Neural progenitor cell (in vitro differentiated cells): Measurements from ENCODE around the gene TTLL5. TPM values are rescaled to one million over a fixed set of nuclear protein-coding genes. Genes with fewer than 3 reads are reported as not detected.

Source experiments
- DNase-seq: peaks from one replicate; pipeline ENCODE4 v3.0.0-alpha.2; 2016; ENCODE audit warnings: low spot score
- H2AFZ ChIP-seq: fragments of 200-600 bp; sonication (generic); replicated peaks from 2 replicates; pipeline ENCODE4 v1.6.1; 2016; ENCODE audit warnings: antibody characterized with exemption
- H3F3A ChIP-seq: fragments of 200-600 bp; sonication (generic); 2 replicates; pipeline ENCODE4 v1.6.1; 2016; ENCODE audit warnings: antibody characterized with exemption, low read depth
- H3K27ac ChIP-seq: fragments of 200-600 bp; sonication (generic); 2 replicates; pipeline ENCODE4 v1.5.1; 2016; ENCODE audit warnings: mild to moderate bottlenecking
- H3K27me3 ChIP-seq: fragments of 200-600 bp; sonication (generic); 2 replicates; pipeline ENCODE4 v1.6.1; 2016; ENCODE audit warnings: mild to moderate bottlenecking, moderate library complexity
- H3K36me3 ChIP-seq: fragments of 200-600 bp; sonication (generic); 2 replicates; pipeline ENCODE4 v1.5.1; 2016
- H3K4me1 ChIP-seq: fragments of 200-600 bp; sonication (generic); 2 replicates; pipeline ENCODE4 v1.6.1; 2016; ENCODE audit warnings: mixed run types
- H3K4me2 ChIP-seq: fragments of 200-600 bp; sonication (generic); 2 replicates; pipeline ENCODE4 v1.6.1; 2016
- H3K4me3 ChIP-seq: fragments of 200-600 bp; sonication (generic); 2 replicates; pipeline ENCODE4 v1.5.1; 2016
- H3K79me2 ChIP-seq: fragments of 200-600 bp; sonication (generic); 2 replicates; pipeline ENCODE4 v1.6.1; 2016; ENCODE audit warnings: low read depth
- H3K9ac ChIP-seq: fragments of 200-600 bp; sonication (generic); 2 replicates; pipeline ENCODE4 v1.6.1; 2016
- H3K9me3 ChIP-seq: fragments of 200-600 bp; sonication (generic); 2 replicates; pipeline ENCODE4 v1.5.1; 2016; ENCODE audit warnings: low read depth
- H4K20me1 ChIP-seq: fragments of 200-600 bp; sonication (generic); 2 replicates; pipeline ENCODE4 v1.6.1; 2016; ENCODE audit warnings: low read depth
- H3K27ac Mint-ChIP-seq: 3 replicates; pipeline ENCODE4 v1.8.0; 2021; ENCODE audit warnings: mixed read lengths
- H3K27me3 Mint-ChIP-seq: 2 replicates; pipeline ENCODE4 v1.8.0; 2022; ENCODE audit warnings: low read depth, mild to moderate bottlenecking, inconsistent platforms, moderate library complexity, mixed read lengths; ENCODE audit not compliant: insufficient read depth
- H3K36me3 Mint-ChIP-seq: 3 replicates; pipeline ENCODE4 v1.8.0; 2021; ENCODE audit warnings: mixed read lengths
- H3K4me1 Mint-ChIP-seq: 3 replicates; pipeline ENCODE4 v1.8.0; 2021; ENCODE audit warnings: mixed read lengths
- H3K4me3 Mint-ChIP-seq: 3 replicates; pipeline ENCODE4 v1.8.0; 2021; ENCODE audit warnings: mild to moderate bottlenecking, moderate library complexity, mixed read lengths
- H3K9me3 Mint-ChIP-seq: 3 replicates; pipeline ENCODE4 v1.8.0; 2020; ENCODE audit warnings: mixed read lengths
- CTCF ChIP-seq: fragments of 200-600 bp; sonication (generic); IDR thresholded peaks from 2 replicates; pipeline ENCODE4 v1.5.1; 2017; ENCODE audit warnings: antibody characterized with exemption, mild to moderate bottlenecking
- EZH2 ChIP-seq: fragments of 200-600 bp; sonication (generic); IDR thresholded peaks from 2 replicates; pipeline ENCODE4 v1.6.1; 2017; ENCODE audit warnings: antibody characterized with exemption, mild to moderate bottlenecking, moderate library complexity
- EZH2phosphoT487 ChIP-seq: fragments of 200-600 bp; sonication (generic); IDR thresholded peaks from 2 replicates; pipeline ENCODE4 v1.6.1; 2017; ENCODE audit warnings: antibody characterized with exemption
- total RNA-seq: library from RNA; depleted of rRNA; stranded (reverse); fragments of >200 nt; gene quantifications from 2 replicates; pipeline ENCODE4 v1.2.3, GENCODE V29; 2015; ENCODE audit warnings: low replicate concordance

TTLL5 gene
- total RNA-seq, 1 donor from 2014 or later, result 61.4 TPM

GRCh38 chr14:75875958-75876357, 214.9 kb downstream of the TTLL5 start:
- Histone ChIP-seq H4K20me1 (no peaks in the 10 kb centered on the region), H3K4me2 (no peak overlapping the region), H3F3A (no peaks in the 10 kb centered on the region), H3K9me3 (no peaks in the 10 kb centered on the region), H3K36me3 (no peaks in the 10 kb centered on the region), H3K9ac (no peak overlapping the region), H3K27ac (no peak overlapping the region), H3K4me3 (no peak overlapping the region), H3K27me3 (no peaks in the 10 kb centered on the region), H2AFZ (no peak overlapping the region), H3K79me2 (no peaks in the 10 kb centered on the region), H3K4me1 (no peaks in the 10 kb centered on the region)
- TF ChIP-seq EZH2 (no peak), EZH2phosphoT487 (no peak), CTCF (no peak)
- no peak for DNase-seq
- Mint-ChIP-seq H3K4me3 (no peak overlapping the region), H3K27me3 (peaks cover 2% of the 10 kb centered on the region), H3K4me1 (no peaks in the 10 kb centered on the region), H3K27ac (no peak overlapping the region), H3K9me3 (no peaks in the 10 kb centered on the region), H3K36me3 (peaks cover 10% of the 10 kb centered on the region)

DNA sequence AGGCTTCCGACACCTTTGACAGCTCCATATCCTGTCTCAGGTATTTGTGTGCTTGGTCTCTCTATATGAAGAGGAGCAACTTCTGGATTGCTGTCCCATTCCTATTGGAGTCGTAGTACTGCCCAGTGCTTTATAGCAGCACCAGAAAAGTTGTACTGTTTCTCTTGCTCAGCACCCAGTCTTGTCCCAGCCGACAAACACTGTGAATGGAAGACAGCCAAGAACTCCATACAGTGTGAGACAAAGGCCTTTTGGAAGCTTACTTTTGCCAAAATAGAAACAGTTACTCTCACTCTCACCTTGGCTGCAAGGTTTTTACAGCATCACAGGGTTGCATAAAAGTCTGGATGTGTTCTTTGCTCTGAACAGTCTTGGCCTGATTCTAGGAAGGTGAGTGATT, 215.5 kb downstream of the TTLL5 start:
- Histone ChIP-seq H3K27me3 (no peaks in the 10 kb centered on the region), H3K4me1 (no peaks in the 10 kb centered on the region), H3K9ac (no peak overlapping the region), H2AFZ (no peak overlapping the region), H3K4me2 (no peak overlapping the region), H3K27ac (no peak overlapping the region), H3F3A (no peaks in the 10 kb centered on the region), H3K36me3 (no peaks in the 10 kb centered on the region), H3K4me3 (no peak overlapping the region), H3K79me2 (no peaks in the 10 kb centered on the region), H4K20me1 (no peaks in the 10 kb centered on the region), H3K9me3 (no peaks in the 10 kb centered on the region)
- Mint-ChIP-seq H3K27me3 (peaks cover 2% of the 10 kb centered on the region), H3K36me3 (peaks cover 10% of the 10 kb centered on the region), H3K4me3 (no peak overlapping the region), H3K27ac (no peak overlapping the region), H3K4me1 (no peaks in the 10 kb centered on the region), H3K9me3 (no peaks in the 10 kb centered on the region)
- TF ChIP-seq EZH2 (no peak), EZH2phosphoT487 (no peak), CTCF (no peak)
- no peak for DNase-seq

GRCh38 chr14:75877292-75877691, 216.2 kb downstream of the TTLL5 start:
- Histone ChIP-seq H3K4me2 (no peak overlapping the region), H3K4me3 (no peak overlapping the region), H3K27me3 (no peaks in the 10 kb centered on the region), H3K79me2 (no peaks in the 10 kb centered on the region), H3K9me3 (no peaks in the 10 kb centered on the region), H3K4me1 (no peaks in the 10 kb centered on the region), H3K9ac (no peak overlapping the region), H3K36me3 (no peaks in the 10 kb centered on the region), H2AFZ (no peak overlapping the region), H3K27ac (no peak overlapping the region), H4K20me1 (no peaks in the 10 kb centered on the region), H3F3A (no peaks in the 10 kb centered on the region)
- Mint-ChIP-seq H3K9me3 (no peaks in the 10 kb centered on the region), H3K4me3 (no peak overlapping the region), H3K36me3 (peaks cover 10% of the 10 kb centered on the region), H3K27me3 (peaks cover 2% of the 10 kb centered on the region), H3K27ac (no peak overlapping the region), H3K4me1 (peaks cover 2% of the 10 kb centered on the region)
- no peak for TF ChIP-seq EZH2
- DNase-seq, result no peak

DNA sequence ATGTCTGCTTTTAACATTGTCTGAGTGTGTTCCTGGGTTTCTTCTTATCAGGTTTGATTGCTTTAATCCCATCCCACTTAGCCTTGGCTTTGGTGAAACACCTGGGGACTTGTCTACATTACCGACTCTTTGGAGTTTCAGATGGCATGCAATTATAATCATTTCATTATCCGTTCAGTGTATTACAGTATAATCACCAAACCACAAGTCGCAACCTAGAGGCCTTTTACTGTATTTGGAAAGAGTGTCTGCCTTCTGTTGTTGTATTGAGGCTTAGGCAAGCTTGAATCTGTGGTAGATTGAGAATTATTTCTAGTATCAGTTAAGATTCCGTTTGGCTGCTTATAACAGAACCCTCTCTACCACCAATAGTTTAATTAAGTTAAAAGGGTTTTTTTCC, 216.8 kb downstream of the TTLL5 start:
- H3K36me3 ChIP-seq, result no peaks in the 10 kb centered on the region
- Mint-ChIP-seq H3K4me3 (no peak overlapping the region), H3K9me3 (no peaks in the 10 kb centered on the region), H3K27me3 (peaks cover 2% of the 10 kb centered on the region), H3K36me3 (peaks cover 8% of the 10 kb centered on the region), H3K27ac (no peak overlapping the region), H3K4me1 (peaks cover 2% of the 10 kb centered on the region)
- no peaks in the 10 kb centered on the region for H3K27me3 ChIP-seq
- no peak for TF ChIP-seq EZH2phosphoT487
- no peak for TF ChIP-seq CTCF
- TF ChIP-seq EZH2, result no peak
- H3K9ac ChIP-seq, result no peak overlapping the region
- H3K4me1 ChIP-seq, result no peaks in the 10 kb centered on the region
- DNase-seq, result no peak
- no peak overlapping the region for H3K4me2 ChIP-seq
- no peaks in the 10 kb centered on the region for H3K9me3 ChIP-seq
- no peaks in the 10 kb centered on the region for H4K20me1 ChIP-seq
- H3K79me2 ChIP-seq, result no peaks in the 10 kb centered on the region
- no peak overlapping the region for H3K27ac ChIP-seq
- H2AFZ ChIP-seq, result no peak overlapping the region
- H3K4me3 ChIP-seq, result no peak overlapping the region
- H3F3A ChIP-seq, result no peaks in the 10 kb centered on the region
